Nephron progenitor cell (in vitro differentiated cells): ENCODE results near the gene ARHGEF7.

Source experiments
- DNase-seq: peaks from one replicate; pipeline ENCODE4 v3.0.0; 2021
- H3K27ac Mint-ChIP-seq: 2 replicates; pipeline ENCODE4 v1.8.0; 2021; ENCODE audit warnings: mild to moderate bottlenecking, moderate library complexity, mixed read lengths
- H3K27me3 Mint-ChIP-seq: 2 replicates; pipeline ENCODE4 v1.8.0; 2021; ENCODE audit warnings: mild to moderate bottlenecking, low read depth, mixed read lengths; ENCODE audit not compliant: poor library complexity
- H3K36me3 Mint-ChIP-seq: 2 replicates; pipeline ENCODE4 v1.8.0; 2021; ENCODE audit warnings: low read depth, mixed read lengths
- H3K4me1 Mint-ChIP-seq: 2 replicates; pipeline ENCODE4 v1.8.0; 2021; ENCODE audit warnings: mixed read lengths
- H3K4me3 Mint-ChIP-seq: 2 replicates; pipeline ENCODE4 v1.8.0; 2021; ENCODE audit warnings: mild to moderate bottlenecking, moderate library complexity, mixed read lengths
- H3K9me3 Mint-ChIP-seq: 2 replicates; pipeline ENCODE4 v1.8.0; 2021; ENCODE audit warnings: mild to moderate bottlenecking, moderate library complexity, mixed read lengths
- CTCF ChIP-seq: fragments of 200-600 bp; sonication (generic); IDR thresholded peaks from 2 replicates; pipeline ENCODE4 v1.5.0; 2021; ENCODE audit warnings: antibody characterized with exemption

Gene ARHGEF7

GRCh38 chr13:111211789-111212516 lies 96.8 kb downstream of the ARHGEF7 start:
- no peak for TF ChIP-seq CTCF
- Mint-ChIP-seq H3K27me3 (no peaks in the 10 kb centered on the region), H3K4me1 (peaks cover 49% of the 10 kb centered on the region), H3K36me3 (peaks cover 26% of the 10 kb centered on the region), H3K4me3 (no peak overlapping the region), H3K27ac (no peak overlapping the region), H3K9me3 (peaks cover 5% of the 10 kb centered on the region)
- DNase-seq = no peak

- Mint-ChIP-seq H3K27me3 (no peaks in the 10 kb centered on the region), H3K4me1 (peaks cover 55% of the 10 kb centered on the region), H3K4me3 (no peak overlapping the region), H3K9me3 (peaks cover 5% of the 10 kb centered on the region), H3K36me3 (peaks cover 29% of the 10 kb centered on the region), H3K27ac (no peak overlapping the region)
- DNase-seq = no peak
- no peak for TF ChIP-seq CTCF
Observed at GRCh38 chr13:111212517-111212873, 97.4 kb downstream of the ARHGEF7 start.

- DNase-seq = no peak
- peaks cover 40% of the 10 kb centered on the region for H3K36me3 Mint-ChIP-seq
- H3K27ac Mint-ChIP-seq = no peak overlapping the region
- peaks cover 5% of the 10 kb centered on the region for H3K9me3 Mint-ChIP-seq
- H3K4me3 Mint-ChIP-seq = no peak overlapping the region
- no peak for TF ChIP-seq CTCF
- no peaks in the 10 kb centered on the region for H3K27me3 Mint-ChIP-seq
- H3K4me1 Mint-ChIP-seq = peaks cover 61% of the 10 kb centered on the region
Observed at GRCh38 chr13:111213964-111214726, 99.0 kb downstream of the ARHGEF7 start.

GRCh38 chr13:111215081-111216047 lies 100.3 kb downstream of the ARHGEF7 start:
- no peak for TF ChIP-seq CTCF
- H3K27ac Mint-ChIP-seq = peak overlapping the region; percentile 20
- no peak overlapping the region for H3K4me3 Mint-ChIP-seq
- no peak for DNase-seq
- H3K36me3 Mint-ChIP-seq = peaks cover 31% of the 10 kb centered on the region
- H3K27me3 Mint-ChIP-seq = no peaks in the 10 kb centered on the region
- peaks cover 53% of the 10 kb centered on the region for H3K4me1 Mint-ChIP-seq
- peaks cover 5% of the 10 kb centered on the region for H3K9me3 Mint-ChIP-seq

GRCh38 chr13:111216166-111216960 lies 101.3 kb downstream of the ARHGEF7 start:
- DNase-seq = peak; percentile 64

More at GRCh38 chr13:111216166-111216960, 101.3 kb downstream of the ARHGEF7 start:
- TF ChIP-seq CTCF = peak; percentile 40
- Mint-ChIP-seq H3K4me1 (peaks cover 43% of the 10 kb centered on the region), H3K27me3 (no peaks in the 10 kb centered on the region), H3K36me3 (peaks cover 21% of the 10 kb centered on the region), H3K9me3 (peaks cover 5% of the 10 kb centered on the region), H3K27ac (peak overlapping the region; percentile 20), H3K4me3 (no peak overlapping the region)
